Measurements from ENCODE around the gene RHOXF2B.
"Not testable (repeated sequence)": the region's sequence is repeated elsewhere in the genome, so short reads cannot be mapped to it uniquely, and the experiment has no call there.

DNA sequence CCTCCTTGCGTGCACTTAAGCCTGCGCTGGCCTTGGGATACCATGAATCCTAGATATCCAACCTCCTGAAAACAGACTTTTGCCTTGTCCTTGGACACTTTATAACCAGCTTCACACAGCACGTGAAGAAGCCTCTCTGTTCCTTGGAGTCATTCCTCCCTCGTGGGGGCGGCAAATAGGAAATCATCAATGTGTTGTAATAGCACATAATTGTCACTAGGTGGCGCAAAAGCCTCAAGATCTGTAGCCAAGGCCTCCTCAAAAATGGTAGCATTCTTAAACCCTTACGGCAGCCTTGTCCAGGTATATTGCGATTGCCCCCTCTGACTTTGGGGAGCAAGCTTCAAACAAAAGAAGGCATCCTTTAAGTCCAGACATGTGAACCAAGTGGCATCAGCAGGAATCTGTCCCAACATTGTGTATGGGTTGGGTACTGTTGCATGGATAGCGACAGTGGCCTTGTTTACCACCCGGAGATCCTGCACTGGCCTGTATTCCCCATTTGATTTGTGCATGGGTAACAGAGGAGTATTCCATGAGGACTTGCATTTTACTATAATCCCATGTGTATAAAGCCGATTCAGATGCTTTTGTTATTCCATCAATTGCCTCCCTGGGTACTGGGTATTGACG is 8.2 kb upstream of the RHOXF2B start:
- TF ChIP-seq, protein P1, sequence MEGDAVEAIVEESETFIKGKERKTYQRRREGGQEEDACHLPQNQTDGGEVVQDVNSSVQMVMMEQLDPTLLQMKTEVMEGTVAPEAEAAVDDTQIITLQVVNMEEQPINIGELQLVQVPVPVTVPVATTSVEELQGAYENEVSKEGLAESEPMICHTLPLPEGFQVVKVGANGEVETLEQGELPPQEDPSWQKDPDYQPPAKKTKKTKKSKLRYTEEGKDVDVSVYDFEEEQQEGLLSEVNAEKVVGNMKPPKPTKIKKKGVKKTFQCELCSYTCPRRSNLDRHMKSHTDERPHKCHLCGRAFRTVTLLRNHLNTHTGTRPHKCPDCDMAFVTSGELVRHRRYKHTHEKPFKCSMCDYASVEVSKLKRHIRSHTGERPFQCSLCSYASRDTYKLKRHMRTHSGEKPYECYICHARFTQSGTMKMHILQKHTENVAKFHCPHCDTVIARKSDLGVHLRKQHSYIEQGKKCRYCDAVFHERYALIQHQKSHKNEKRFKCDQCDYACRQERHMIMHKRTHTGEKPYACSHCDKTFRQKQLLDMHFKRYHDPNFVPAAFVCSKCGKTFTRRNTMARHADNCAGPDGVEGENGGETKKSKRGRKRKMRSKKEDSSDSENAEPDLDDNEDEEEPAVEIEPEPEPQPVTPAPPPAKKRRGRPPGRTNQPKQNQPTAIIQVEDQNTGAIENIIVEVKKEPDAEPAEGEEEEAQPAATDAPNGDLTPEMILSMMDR (IDR thresholded peaks at IDR 0.05; ENCODE audit: insufficient read depth, low read length, poor library complexity, severe bottlenecking) = not testable (repeated sequence)
- not testable (repeated sequence) for TF ChIP-seq EZH2phosphoT487 (conservative IDR thresholded peaks at IDR 0.05; ENCODE audit: low read length)
